SH-SY5Y (cell line): ENCODE measurements around the gene ARHGAP24.

Source experiments
- GATA2 ChIP-seq: IDR thresholded peaks from 2 replicates; pipeline ENCODE4 v1.6.1; 2011; ENCODE audit warnings: mild to moderate bottlenecking, low read depth, low read length
- GATA3 ChIP-seq: IDR thresholded peaks from 2 replicates; pipeline ENCODE4 v1.6.1; 2011; ENCODE audit warnings: low read depth, mild to moderate bottlenecking, low read length, moderate library complexity

DNA sequence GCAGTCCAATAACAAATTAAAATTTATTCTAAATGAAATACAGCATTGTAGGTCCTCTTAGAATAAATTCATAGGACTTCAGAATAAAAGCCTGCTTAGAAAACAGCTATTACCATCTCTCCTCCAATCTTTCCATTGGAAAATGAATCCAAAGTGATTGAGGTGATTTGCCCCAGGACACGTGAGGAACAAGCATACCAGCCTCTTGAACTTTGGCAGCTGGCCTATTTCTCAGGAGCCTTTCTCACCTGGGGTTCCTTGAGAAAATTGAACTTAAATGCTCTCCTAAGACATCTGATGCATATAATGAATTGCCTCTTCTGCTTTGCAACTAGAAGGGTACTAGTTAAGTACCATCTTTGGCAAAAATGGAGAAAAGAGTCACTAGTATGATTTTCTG lies 13.5 kb downstream of the ARHGAP24 start:
- TF ChIP-seq GATA2 (no peak), GATA3 (no peak)
